Stimulated activated CD8-positive, alpha-beta memory T cell treated with anti-CD3 and anti-CD28 coated beads, Interleukin-15, amount 100 ng/mL, for 4 hours (primary cell): ENCODE measurements around the gene RPL38.
"Not testable (repeated sequence)": the region's sequence is repeated elsewhere in the genome, so short reads cannot be mapped to it uniquely, and the experiment has no call there.

Experiments
- DNase-seq, 2 donors: peaks; one replicate each; pipeline ENCODE4 v3.0.0-alpha.2; 2020; ENCODE audit warnings: low read depth in 2 of 2

RPL38 gene

GRCh38 chr17:74183411-74183810, 20.1 kb upstream of the RPL38 start:
- no peak for DNase-seq

- DNase-seq: no peak
These were observed 17.8 kb upstream of the RPL38 start for GRCh38 chr17:74185571-74186185.

- DNase-seq: no peak
These were observed 17.0 kb upstream of the RPL38 start for GRCh38 chr17:74186498-74186897.

- no peak for DNase-seq
These were observed 15.7 kb upstream of the RPL38 start for GRCh38 chr17:74187761-74188160.

GRCh38 chr17:74188687-74189086, 14.8 kb upstream of the RPL38 start:
- not testable (repeated sequence) for DNase-seq

GRCh38 chr17:74190154-74190553, 13.3 kb upstream of the RPL38 start:
- no peak for DNase-seq

GRCh38 chr17:74190807-74191406, 12.6 kb upstream of the RPL38 start:
- no peak for DNase-seq

- no peak for DNase-seq
These were observed 10.3 kb upstream of the RPL38 start for GRCh38 chr17:74192950-74193781.

GRCh38 chr17:74194682-74195081, 8.8 kb upstream of the RPL38 start:
- no peak for DNase-seq

GRCh38 chr17:74196541-74197317, 6.7 kb upstream of the RPL38 start:
- DNase-seq: no peak

GRCh38 chr17:74197801-74198200, 5.7 kb upstream of the RPL38 start:
- no peak for DNase-seq

GRCh38 chr17:74198694-74199093, 4.8 kb upstream of the RPL38 start:
- no peak for DNase-seq

- no peak for DNase-seq
These were observed 4.0 kb upstream of the RPL38 start for GRCh38 chr17:74199306-74200092.

- DNase-seq: no peak
These were observed 3.4 kb upstream of the RPL38 start for GRCh38 chr17:74200112-74200511.

GRCh38 chr17:74201250-74201649, 2.2 kb upstream of the RPL38 start:
- no peak for DNase-seq

GRCh38 chr17:74201948-74202347, 1.5 kb upstream of the RPL38 start:
- no peak for DNase-seq

GRCh38 chr17:74202938-74203337, 540 bp upstream of the RPL38 start:
- no peak for DNase-seq

- no peak for DNase-seq
These were observed 996 bp downstream of the RPL38 start for GRCh38 chr17:74204474-74204873.

- DNase-seq: no peak
These were observed 1.8 kb downstream of the RPL38 start for GRCh38 chr17:74205274-74205673.

GRCh38 chr17:74206332-74206818, 2.9 kb downstream of the RPL38 start:
- no peak for DNase-seq
